ENCODE results near the gene ANKRD16.
"Not testable (repeated sequence)": the region's sequence is repeated elsewhere in the genome, so short reads cannot be mapped to it uniquely, and the experiment has no call there.

Gene ANKRD16

GRCh38 chr10:5831446-5831782 is 58.3 kb downstream of the ANKRD16 start:
- no peak for DNase-seq

- DNase-seq, result no peak
These were observed 58.9 kb downstream of the ANKRD16 start for GRCh38 chr10:5830629-5831445.

- DNase-seq, result no peak
These were observed 60.4 kb downstream of the ANKRD16 start for GRCh38 chr10:5829267-5829666.

GRCh38 chr10:5828725-5829124 is 61.0 kb downstream of the ANKRD16 start:
- no peak for DNase-seq

GRCh38 chr10:5827841-5828240 is 61.9 kb downstream of the ANKRD16 start:
- DNase-seq, result no peak

GRCh38 chr10:5826511-5826910 is 63.2 kb downstream of the ANKRD16 start:
- not testable (repeated sequence) for DNase-seq

- no peak for DNase-seq
These were observed 70.8 kb downstream of the ANKRD16 start for GRCh38 chr10:5818894-5819293.

GRCh38 chr10:5818048-5818331 is 71.7 kb downstream of the ANKRD16 start:
- no peak for DNase-seq

GRCh38 chr10:5817322-5818047 is 72.2 kb downstream of the ANKRD16 start:
- DNase-seq, result no peak

GRCh38 chr10:5816170-5816569 is 73.5 kb downstream of the ANKRD16 start:
- DNase-seq, result no peak

GRCh38 chr10:5814110-5815107 is 75.3 kb downstream of the ANKRD16 start:
- DNase-seq, result no peak

- peak; percentile 82 for DNase-seq
These were observed 76.2 kb downstream of the ANKRD16 start, which contains the start of gene GDI2 for GRCh38 chr10:5813341-5814109. GDI2 (minus strand) TSS chr10:5813434; CDS start chr10:5813258, 176 bp downstream.

GRCh38 chr10:5813091-5813340 is 76.7 kb downstream of the ANKRD16 start:
- no peak for DNase-seq

- DNase-seq, result peak; percentile 2
These were observed 77.2 kb downstream of the ANKRD16 start for GRCh38 chr10:5812283-5813090.
